Osteocyte (in vitro differentiated cells): ENCODE data around the gene CEP83. TPM values are rescaled to one million over a fixed set of nuclear protein-coding genes. Genes with fewer than 3 reads are reported as not detected.

ENCODE experiments used
- DNase-seq: peaks from one replicate; pipeline ENCODE4 v3.0.0; 2021; ENCODE audit warnings: mixed read lengths; ENCODE audit not compliant: unreplicated experiment; ENCODE audit errors: extremely low spot score
- H3K27ac Mint-ChIP-seq: one replicate; pipeline ENCODE4 v1.8.0; 2021; ENCODE audit warnings: mild to moderate bottlenecking, mixed read lengths; ENCODE audit not compliant: unreplicated experiment
- H3K27me3 Mint-ChIP-seq: one replicate; pipeline ENCODE4 v1.8.0; 2021; ENCODE audit warnings: mixed read lengths; ENCODE audit not compliant: unreplicated experiment
- H3K36me3 Mint-ChIP-seq: one replicate; pipeline ENCODE4 v1.8.0; 2021; ENCODE audit warnings: mixed read lengths; ENCODE audit not compliant: unreplicated experiment
- H3K4me1 Mint-ChIP-seq: one replicate; pipeline ENCODE4 v1.8.0; 2021; ENCODE audit warnings: mixed read lengths; ENCODE audit not compliant: unreplicated experiment
- H3K4me3 Mint-ChIP-seq: one replicate; pipeline ENCODE4 v1.8.0; 2021; ENCODE audit warnings: mild to moderate bottlenecking, moderate library complexity, mixed read lengths; ENCODE audit not compliant: unreplicated experiment
- H3K9me3 Mint-ChIP-seq: one replicate; pipeline ENCODE4 v1.8.0; 2021; ENCODE audit warnings: mixed read lengths; ENCODE audit not compliant: unreplicated experiment
- total RNA-seq: library from RNA; stranded (reverse); gene quantifications from 2 replicates; pipeline ENCODE4 v1.2.1, GENCODE V29; 2021
- TF ChIP-seq, protein P1 (sequence below): fragments of 200-600 bp; sonication (generic); IDR thresholded peaks from 2 replicates; pipeline ENCODE4 v1.5.0; 2021; ENCODE audit warnings: antibody characterized with exemption, mild to moderate bottlenecking, moderate library complexity

CEP83 gene
- total RNA-seq, 1 donor from 2014 or later: 13.1 TPM

DNA sequence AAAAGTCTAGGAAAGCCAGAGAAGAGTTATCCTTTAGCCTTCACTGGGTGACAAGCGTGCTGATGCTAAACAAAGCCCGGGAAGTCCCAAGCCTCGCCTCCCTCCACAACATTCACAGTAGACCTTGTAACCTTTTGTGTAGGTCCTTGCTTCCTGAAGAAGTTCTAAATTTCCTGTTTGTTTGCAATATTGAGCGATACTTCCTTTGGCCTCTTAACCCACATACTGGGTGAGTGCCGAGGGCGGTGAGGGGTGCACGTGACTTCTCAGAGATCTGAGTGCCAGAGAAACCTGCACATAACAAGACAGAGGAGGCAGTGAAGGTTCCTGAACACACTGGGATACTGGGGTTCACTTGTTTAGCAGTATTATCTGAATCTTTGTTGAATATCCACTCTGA is 177.0 kb downstream of the CEP83 start:
- Mint-ChIP-seq H3K27ac (no peak overlapping the region), H3K9me3 (no peaks in the 10 kb centered on the region), H3K4me3 (no peak overlapping the region), H3K27me3 (peaks cover 16% of the 10 kb centered on the region), H3K36me3 (no peaks in the 10 kb centered on the region), H3K4me1 (no peaks in the 10 kb centered on the region)
- no peak for DNase-seq
- TF ChIP-seq, protein P1, sequence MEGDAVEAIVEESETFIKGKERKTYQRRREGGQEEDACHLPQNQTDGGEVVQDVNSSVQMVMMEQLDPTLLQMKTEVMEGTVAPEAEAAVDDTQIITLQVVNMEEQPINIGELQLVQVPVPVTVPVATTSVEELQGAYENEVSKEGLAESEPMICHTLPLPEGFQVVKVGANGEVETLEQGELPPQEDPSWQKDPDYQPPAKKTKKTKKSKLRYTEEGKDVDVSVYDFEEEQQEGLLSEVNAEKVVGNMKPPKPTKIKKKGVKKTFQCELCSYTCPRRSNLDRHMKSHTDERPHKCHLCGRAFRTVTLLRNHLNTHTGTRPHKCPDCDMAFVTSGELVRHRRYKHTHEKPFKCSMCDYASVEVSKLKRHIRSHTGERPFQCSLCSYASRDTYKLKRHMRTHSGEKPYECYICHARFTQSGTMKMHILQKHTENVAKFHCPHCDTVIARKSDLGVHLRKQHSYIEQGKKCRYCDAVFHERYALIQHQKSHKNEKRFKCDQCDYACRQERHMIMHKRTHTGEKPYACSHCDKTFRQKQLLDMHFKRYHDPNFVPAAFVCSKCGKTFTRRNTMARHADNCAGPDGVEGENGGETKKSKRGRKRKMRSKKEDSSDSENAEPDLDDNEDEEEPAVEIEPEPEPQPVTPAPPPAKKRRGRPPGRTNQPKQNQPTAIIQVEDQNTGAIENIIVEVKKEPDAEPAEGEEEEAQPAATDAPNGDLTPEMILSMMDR: no peak

DNA sequence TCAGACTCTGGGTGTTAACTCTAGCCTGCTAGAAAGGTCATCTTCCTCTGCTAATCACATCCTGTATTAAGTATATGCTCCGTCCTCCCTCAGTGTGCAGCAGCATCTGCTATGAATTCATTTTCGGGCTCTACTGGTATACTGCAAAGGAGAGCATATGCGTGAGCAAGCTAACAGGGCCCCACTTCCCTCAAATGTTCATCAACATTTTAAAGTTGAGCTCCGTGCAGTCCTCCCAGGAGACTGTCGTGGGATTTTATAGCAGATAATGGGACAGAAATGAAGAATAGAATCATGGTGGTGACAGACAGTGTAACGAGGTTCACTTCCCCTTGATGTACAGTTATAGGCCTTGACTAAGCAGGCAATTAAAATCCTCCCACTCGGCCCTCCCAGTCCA is 179.6 kb downstream of the CEP83 start:
- no peak for DNase-seq
- Mint-ChIP-seq H3K36me3 (no peaks in the 10 kb centered on the region), H3K9me3 (no peaks in the 10 kb centered on the region), H3K27ac (no peak overlapping the region), H3K4me1 (no peaks in the 10 kb centered on the region), H3K4me3 (no peak overlapping the region), H3K27me3 (peaks cover 16% of the 10 kb centered on the region)
- TF ChIP-seq, protein P1: no peak

DNA sequence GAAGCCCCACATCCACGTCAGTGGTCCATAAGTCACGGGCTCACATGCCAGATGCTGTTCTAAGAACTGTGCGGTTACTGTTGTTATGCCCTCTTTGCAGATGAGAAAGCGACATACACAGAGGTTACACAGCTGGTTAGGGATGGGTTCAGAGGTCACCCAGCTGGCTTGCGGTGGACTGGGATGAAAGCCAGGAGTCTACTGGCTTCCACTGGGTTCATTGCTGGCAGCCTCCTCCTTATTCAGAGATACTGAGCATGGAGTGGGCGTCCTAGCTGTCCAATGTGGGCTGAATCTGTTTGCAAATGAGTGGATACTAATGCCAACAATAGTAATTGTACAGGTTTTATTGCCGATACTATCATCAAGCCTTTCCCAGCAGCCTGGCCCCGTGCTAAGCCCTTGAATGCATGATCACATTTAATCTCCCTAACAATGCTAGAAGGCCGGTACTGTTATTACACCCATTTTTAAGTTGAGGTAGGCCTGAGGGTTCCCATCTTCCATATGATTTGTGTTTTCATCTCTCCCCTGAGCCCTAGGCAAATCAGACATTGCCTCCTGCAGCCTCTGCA is 182.2 kb downstream of the CEP83 start:
- Mint-ChIP-seq H3K4me3 (no peak overlapping the region), H3K4me1 (no peaks in the 10 kb centered on the region), H3K9me3 (no peaks in the 10 kb centered on the region), H3K27ac (no peak overlapping the region), H3K36me3 (no peaks in the 10 kb centered on the region), H3K27me3 (peaks cover 10% of the 10 kb centered on the region)
- no peak for DNase-seq
- TF ChIP-seq, protein P1: no peak

DNA sequence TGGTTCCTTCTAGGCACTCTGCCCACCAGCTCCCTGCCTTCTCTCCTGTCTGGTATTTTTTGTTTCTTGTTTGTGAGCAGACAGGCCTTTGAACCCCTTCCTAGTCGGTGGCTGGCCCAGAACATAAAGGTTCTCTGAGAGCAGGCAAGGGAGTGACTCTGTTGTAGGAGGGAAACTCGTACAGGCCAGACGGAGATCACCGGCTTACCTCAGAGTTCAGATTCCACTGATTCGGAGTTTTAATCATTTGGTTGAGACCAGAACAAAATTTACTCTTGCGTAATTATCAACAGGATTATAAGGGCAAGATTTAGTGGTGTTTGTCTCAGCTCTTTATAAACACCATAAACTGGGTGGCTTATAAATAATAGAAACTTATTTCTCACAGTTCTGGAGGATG is 182.9 kb downstream of the CEP83 start:
- Mint-ChIP-seq H3K27ac (no peak overlapping the region), H3K9me3 (no peaks in the 10 kb centered on the region), H3K4me1 (no peaks in the 10 kb centered on the region), H3K36me3 (no peaks in the 10 kb centered on the region), H3K27me3 (peaks cover 5% of the 10 kb centered on the region), H3K4me3 (no peak overlapping the region)
- no peak for DNase-seq
- TF ChIP-seq, protein P1: no peak

DNA sequence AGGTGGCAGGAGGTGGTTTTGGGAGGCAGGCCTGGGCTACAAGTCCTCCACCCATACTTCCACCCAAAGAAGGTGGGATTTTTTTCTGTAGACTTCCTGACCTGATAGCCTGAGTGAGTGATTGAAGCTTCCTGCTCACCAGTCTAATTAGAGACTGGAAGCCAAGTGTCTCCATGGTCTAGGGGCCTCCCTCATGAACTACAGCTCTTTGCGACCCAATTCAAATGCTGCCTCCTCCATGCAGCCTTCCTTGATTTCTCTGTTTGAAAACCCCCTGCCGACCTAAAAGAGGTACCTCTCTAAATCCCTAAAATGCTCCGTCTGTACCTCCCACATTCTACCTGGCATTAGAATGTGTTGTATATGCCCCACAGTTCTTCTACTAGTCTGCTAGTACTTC is 186.4 kb downstream of the CEP83 start:
- no peak for DNase-seq
- Mint-ChIP-seq H3K4me1 (peaks cover under 1% of the 10 kb centered on the region), H3K36me3 (no peaks in the 10 kb centered on the region), H3K9me3 (no peaks in the 10 kb centered on the region), H3K27ac (no peak overlapping the region), H3K4me3 (no peak overlapping the region), H3K27me3 (peaks cover 9% of the 10 kb centered on the region)
- TF ChIP-seq, protein P1: no peak
